ENCODE measurements around the gene ITPA. TPM values are rescaled to one million over a fixed set of nuclear protein-coding genes. Genes with fewer than 3 reads are reported as not detected.

The ITPA gene
- total and polyA plus RNA-seq, 2 of the 8 experiments (the other 6 are each of a cell fraction or from before 2014, with no cell fraction given): 88.2 to 94.0 TPM

GRCh38 chr20:3248167-3248992 lies 39.1 kb downstream of the ITPA start (continued):
- TF ChIP-seq, protein P1, sequence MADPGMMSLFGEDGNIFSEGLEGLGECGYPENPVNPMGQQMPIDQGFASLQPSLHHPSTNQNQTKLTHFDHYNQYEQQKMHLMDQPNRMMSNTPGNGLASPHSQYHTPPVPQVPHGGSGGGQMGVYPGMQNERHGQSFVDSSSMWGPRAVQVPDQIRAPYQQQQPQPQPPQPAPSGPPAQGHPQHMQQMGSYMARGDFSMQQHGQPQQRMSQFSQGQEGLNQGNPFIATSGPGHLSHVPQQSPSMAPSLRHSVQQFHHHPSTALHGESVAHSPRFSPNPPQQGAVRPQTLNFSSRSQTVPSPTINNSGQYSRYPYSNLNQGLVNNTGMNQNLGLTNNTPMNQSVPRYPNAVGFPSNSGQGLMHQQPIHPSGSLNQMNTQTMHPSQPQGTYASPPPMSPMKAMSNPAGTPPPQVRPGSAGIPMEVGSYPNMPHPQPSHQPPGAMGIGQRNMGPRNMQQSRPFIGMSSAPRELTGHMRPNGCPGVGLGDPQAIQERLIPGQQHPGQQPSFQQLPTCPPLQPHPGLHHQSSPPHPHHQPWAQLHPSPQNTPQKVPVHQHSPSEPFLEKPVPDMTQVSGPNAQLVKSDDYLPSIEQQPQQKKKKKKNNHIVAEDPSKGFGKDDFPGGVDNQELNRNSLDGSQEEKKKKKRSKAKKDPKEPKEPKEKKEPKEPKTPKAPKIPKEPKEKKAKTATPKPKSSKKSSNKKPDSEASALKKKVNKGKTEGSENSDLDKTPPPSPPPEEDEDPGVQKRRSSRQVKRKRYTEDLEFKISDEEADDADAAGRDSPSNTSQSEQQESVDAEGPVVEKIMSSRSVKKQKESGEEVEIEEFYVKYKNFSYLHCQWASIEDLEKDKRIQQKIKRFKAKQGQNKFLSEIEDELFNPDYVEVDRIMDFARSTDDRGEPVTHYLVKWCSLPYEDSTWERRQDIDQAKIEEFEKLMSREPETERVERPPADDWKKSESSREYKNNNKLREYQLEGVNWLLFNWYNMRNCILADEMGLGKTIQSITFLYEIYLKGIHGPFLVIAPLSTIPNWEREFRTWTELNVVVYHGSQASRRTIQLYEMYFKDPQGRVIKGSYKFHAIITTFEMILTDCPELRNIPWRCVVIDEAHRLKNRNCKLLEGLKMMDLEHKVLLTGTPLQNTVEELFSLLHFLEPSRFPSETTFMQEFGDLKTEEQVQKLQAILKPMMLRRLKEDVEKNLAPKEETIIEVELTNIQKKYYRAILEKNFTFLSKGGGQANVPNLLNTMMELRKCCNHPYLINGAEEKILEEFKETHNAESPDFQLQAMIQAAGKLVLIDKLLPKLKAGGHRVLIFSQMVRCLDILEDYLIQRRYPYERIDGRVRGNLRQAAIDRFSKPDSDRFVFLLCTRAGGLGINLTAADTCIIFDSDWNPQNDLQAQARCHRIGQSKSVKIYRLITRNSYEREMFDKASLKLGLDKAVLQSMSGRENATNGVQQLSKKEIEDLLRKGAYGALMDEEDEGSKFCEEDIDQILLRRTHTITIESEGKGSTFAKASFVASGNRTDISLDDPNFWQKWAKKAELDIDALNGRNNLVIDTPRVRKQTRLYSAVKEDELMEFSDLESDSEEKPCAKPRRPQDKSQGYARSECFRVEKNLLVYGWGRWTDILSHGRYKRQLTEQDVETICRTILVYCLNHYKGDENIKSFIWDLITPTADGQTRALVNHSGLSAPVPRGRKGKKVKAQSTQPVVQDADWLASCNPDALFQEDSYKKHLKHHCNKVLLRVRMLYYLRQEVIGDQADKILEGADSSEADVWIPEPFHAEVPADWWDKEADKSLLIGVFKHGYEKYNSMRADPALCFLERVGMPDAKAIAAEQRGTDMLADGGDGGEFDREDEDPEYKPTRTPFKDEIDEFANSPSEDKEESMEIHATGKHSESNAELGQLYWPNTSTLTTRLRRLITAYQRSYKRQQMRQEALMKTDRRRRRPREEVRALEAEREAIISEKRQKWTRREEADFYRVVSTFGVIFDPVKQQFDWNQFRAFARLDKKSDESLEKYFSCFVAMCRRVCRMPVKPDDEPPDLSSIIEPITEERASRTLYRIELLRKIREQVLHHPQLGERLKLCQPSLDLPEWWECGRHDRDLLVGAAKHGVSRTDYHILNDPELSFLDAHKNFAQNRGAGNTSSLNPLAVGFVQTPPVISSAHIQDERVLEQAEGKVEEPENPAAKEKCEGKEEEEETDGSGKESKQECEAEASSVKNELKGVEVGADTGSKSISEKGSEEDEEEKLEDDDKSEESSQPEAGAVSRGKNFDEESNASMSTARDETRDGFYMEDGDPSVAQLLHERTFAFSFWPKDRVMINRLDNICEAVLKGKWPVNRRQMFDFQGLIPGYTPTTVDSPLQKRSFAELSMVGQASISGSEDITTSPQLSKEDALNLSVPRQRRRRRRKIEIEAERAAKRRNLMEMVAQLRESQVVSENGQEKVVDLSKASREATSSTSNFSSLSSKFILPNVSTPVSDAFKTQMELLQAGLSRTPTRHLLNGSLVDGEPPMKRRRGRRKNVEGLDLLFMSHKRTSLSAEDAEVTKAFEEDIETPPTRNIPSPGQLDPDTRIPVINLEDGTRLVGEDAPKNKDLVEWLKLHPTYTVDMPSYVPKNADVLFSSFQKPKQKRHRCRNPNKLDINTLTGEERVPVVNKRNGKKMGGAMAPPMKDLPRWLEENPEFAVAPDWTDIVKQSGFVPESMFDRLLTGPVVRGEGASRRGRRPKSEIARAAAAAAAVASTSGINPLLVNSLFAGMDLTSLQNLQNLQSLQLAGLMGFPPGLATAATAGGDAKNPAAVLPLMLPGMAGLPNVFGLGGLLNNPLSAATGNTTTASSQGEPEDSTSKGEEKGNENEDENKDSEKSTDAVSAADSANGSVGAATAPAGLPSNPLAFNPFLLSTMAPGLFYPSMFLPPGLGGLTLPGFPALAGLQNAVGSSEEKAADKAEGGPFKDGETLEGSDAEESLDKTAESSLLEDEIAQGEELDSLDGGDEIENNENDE (IDR thresholded peaks at IDR 0.05; ENCODE audit: insufficient replicate concordance, low read length): no peak
- TF ChIP-seq SIN3A (conservative IDR thresholded peaks at IDR 0.05 in 1 of 2, IDR thresholded peaks at IDR 0.05 in 1 of 2; ENCODE audit: low read depth in 1 of 2, low read length in 2 of 2): 0 out of 4 replicates have a peak, but pooled peaks of 1 of the 2 experiments have one; percentile 40
- no peak for TF ChIP-seq TAF1 (IDR thresholded peaks at IDR 0.05; ENCODE audit: low read depth, low read length)
- no peak for TF ChIP-seq HDAC6 (IDR thresholded peaks at IDR 0.05; ENCODE audit: low read depth, low read length)
- no peak for TF ChIP-seq CHD2 (IDR thresholded peaks at IDR 0.05; ENCODE audit: low read length)
- TF ChIP-seq, protein P2, sequence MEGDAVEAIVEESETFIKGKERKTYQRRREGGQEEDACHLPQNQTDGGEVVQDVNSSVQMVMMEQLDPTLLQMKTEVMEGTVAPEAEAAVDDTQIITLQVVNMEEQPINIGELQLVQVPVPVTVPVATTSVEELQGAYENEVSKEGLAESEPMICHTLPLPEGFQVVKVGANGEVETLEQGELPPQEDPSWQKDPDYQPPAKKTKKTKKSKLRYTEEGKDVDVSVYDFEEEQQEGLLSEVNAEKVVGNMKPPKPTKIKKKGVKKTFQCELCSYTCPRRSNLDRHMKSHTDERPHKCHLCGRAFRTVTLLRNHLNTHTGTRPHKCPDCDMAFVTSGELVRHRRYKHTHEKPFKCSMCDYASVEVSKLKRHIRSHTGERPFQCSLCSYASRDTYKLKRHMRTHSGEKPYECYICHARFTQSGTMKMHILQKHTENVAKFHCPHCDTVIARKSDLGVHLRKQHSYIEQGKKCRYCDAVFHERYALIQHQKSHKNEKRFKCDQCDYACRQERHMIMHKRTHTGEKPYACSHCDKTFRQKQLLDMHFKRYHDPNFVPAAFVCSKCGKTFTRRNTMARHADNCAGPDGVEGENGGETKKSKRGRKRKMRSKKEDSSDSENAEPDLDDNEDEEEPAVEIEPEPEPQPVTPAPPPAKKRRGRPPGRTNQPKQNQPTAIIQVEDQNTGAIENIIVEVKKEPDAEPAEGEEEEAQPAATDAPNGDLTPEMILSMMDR (IDR thresholded peaks at IDR 0.05; ENCODE audit: control extremely low read depth in 1 of 3, insufficient read depth in 1 of 3, low read depth in 1 of 3, low read length in 3 of 3): peak in 2 of 3 experiments; percentile 12 to 23; a peak in 2 of 4 replicates
